Activated naive CD8-positive, alpha-beta T cell treated with anti-CD3 and anti-CD28 coated beads, Interleukin-2, amount 10 ng/mL, durations not matched to agents 7 days and 5 days (primary cell): Measurements from ENCODE around the gene CALN1. TPM values are rescaled to one million over a fixed set of nuclear protein-coding genes. Genes with fewer than 3 reads are reported as not detected.

Experiments used
- ATAC-seq: fragments of 150-1000 bp; cut with Tn5 transposase; one replicate; pipeline ENCODE4 v1.10.0; 2021; ENCODE audit warnings: low read depth, moderate library complexity
- POLR2A ChIA-PET: fragments of 350-600 bp; sonication (Branson Sonifier 250); formaldehyde crosslinking; loops from one replicate; lab custom pipeline; 2021; ENCODE audit warnings: antibody characterized with exemption; lab: Charles Lee
- DNase-seq: peaks from one replicate; pipeline ENCODE4 v3.0.0; 2021
- H3K27ac Mint-ChIP-seq: one replicate; pipeline ENCODE4 v1.8.0; 2022; ENCODE audit warnings: mild to moderate bottlenecking, mixed read lengths
- H3K27me3 Mint-ChIP-seq: one replicate; pipeline ENCODE4 v1.8.0; 2022; ENCODE audit warnings: mild to moderate bottlenecking, moderate library complexity, mixed read lengths
- H3K36me3 Mint-ChIP-seq: one replicate; pipeline ENCODE4 v1.8.0; 2021; ENCODE audit warnings: mild to moderate bottlenecking, mixed read lengths
- H3K4me1 Mint-ChIP-seq: one replicate; pipeline ENCODE4 v1.8.0; 2021; ENCODE audit warnings: mixed read lengths
- H3K4me3 Mint-ChIP-seq: one replicate; pipeline ENCODE4 v1.8.0; 2022; ENCODE audit warnings: mild to moderate bottlenecking, moderate library complexity, mixed read lengths
- H3K9me3 Mint-ChIP-seq: one replicate; pipeline ENCODE4 v1.8.0; 2021; ENCODE audit warnings: mixed read lengths
- total RNA-seq, 2 experiments: library from RNA; stranded (reverse); gene quantifications; one replicate each; pipeline ENCODE4 v1.2.3, GENCODE V29; 2021

CALN1 gene
- total RNA-seq, 2 experiments from 2014 or later = not detected

DNA sequence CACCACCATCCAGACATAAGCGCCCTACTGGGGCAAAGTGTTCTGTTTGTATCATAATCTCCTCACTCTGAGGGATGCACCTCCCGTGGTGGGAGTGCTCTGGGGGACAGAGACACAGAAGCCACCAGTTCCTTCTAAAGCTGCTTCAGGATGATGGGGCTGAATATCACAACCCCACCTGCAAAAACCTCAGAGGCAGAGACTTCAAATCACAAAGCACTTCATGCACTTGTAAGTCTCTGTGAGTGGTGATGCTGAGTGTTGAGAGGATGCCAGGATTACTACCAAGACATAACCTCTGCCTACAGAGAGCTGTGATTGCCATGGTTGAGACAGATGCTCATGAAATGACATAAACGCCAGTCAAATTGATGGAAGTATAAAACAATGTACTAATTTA lies 255.5 kb downstream of the CALN1 start:
- Mint-ChIP-seq H3K27ac (no peak overlapping the region), H3K4me3 (no peak overlapping the region), H3K9me3 (peaks cover under 1% of the 10 kb centered on the region), H3K27me3 (no peaks in the 10 kb centered on the region), H3K4me1 (no peaks in the 10 kb centered on the region), H3K36me3 (no peaks in the 10 kb centered on the region)
- DNase-seq (no peak), ATAC-seq (no peak)
- POLR2A ChIA-PET = no interaction called here

DNA sequence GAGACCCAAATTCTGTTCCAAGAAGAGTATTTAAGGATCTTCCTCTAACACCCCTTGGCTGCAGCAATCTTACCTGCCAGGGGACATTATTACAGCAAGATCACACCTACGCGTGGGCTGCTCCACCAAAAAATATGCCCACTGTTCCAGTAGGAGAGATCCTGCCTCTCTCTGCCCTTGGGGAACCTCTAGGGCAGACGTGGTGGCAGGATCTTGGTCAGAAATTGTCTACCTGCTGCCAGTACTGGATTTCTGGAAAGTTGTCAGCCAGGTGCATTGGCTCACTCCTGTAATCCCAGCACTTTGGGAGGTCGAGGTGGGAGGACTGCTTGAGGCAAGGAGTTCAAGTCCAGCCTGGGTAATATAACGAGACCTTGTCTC lies 259.0 kb downstream of the CALN1 start:
- no peak for ATAC-seq
- H3K27ac Mint-ChIP-seq = no peak overlapping the region
- peaks cover 7% of the 10 kb centered on the region for H3K9me3 Mint-ChIP-seq
- H3K4me3 Mint-ChIP-seq = no peak overlapping the region
- DNase-seq = no peak
- POLR2A ChIA-PET = no interaction called here
- H3K4me1 Mint-ChIP-seq = no peaks in the 10 kb centered on the region
- no peaks in the 10 kb centered on the region for H3K27me3 Mint-ChIP-seq
- H3K36me3 Mint-ChIP-seq = no peaks in the 10 kb centered on the region

DNA sequence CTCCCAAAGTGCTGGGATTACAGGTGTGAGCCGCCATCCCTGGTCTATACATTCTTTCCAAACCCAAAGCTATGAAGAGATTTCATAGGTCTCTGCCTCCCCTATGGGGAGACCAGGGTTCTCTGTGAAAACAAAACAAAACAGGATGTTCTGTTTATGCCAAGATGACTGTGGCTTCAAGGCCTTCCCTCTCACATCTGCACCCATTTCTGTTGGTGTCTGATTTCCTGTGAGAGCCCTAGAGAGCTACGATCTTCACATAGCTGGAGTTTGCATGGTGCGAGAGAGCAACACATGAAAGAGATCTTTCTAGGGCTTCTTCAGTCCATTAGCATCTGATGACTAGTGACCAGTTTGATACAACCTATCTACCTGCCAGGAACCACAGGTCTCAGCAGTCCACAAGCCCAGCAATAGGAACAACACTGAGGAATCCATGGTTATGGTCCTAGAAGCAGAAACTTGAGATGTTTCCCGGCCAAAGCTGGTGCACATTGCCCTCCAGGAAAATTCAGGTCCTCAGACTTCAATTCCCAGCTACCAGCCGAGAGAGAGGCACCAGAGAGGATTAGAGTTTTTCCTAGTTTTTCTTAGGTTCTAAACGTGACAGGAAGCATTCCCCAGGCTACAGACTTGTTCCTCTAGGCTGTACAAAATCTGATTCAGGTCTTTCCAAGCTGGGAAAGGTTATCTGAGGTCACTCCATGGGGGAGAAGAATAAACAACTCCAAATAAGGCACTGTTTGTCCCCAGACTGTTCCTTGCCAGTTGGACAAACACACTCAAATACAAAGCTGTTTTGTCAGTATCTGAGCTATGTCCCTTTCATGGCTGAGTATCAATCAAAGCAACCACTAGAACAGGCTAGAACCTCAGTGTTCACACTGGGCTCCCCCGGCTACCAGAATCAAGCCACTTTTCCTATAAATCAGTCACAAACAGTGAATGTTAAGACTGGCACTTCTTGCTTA lies 259.7 kb downstream of the CALN1 start:
- H3K27ac Mint-ChIP-seq = no peak overlapping the region
- DNase-seq = no peak
- H3K4me3 Mint-ChIP-seq = no peak overlapping the region

DNA sequence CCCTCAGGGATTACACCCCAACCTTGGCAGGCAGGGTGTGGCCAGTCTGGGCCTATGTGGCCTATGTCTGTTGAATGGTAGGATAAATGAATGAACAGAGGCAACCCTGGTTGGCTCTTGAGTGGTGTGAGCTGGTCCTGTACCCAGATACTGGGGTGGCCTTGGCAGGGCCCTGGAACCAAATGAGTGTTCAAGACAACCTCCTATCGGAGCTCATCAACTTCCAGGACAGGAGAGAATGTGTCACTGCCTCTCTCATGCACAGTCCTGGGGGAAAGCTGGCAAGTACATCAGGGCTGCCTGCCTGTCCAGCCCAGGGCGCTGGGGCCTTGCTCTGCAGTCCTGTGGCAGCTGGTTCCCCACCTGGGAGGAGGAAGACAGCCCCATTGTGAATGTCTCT lies 271.6 kb downstream of the CALN1 start:
- no peak overlapping the region for H3K27ac Mint-ChIP-seq
- H3K9me3 Mint-ChIP-seq = peaks cover 15% of the 10 kb centered on the region
- no peak for ATAC-seq
- H3K4me1 Mint-ChIP-seq = no peaks in the 10 kb centered on the region
- POLR2A ChIA-PET = no interaction called here
- no peaks in the 10 kb centered on the region for H3K27me3 Mint-ChIP-seq
- DNase-seq = no peak
- no peak overlapping the region for H3K4me3 Mint-ChIP-seq
- no peaks in the 10 kb centered on the region for H3K36me3 Mint-ChIP-seq

More for the DNA sequence above, 259.7 kb downstream of the CALN1 start:
- no peaks in the 10 kb centered on the region for H3K4me1 Mint-ChIP-seq
- no peaks in the 10 kb centered on the region for H3K27me3 Mint-ChIP-seq
- ATAC-seq = no peak
- peaks cover 9% of the 10 kb centered on the region for H3K9me3 Mint-ChIP-seq
- POLR2A ChIA-PET = no interaction called here
- no peaks in the 10 kb centered on the region for H3K36me3 Mint-ChIP-seq

DNA sequence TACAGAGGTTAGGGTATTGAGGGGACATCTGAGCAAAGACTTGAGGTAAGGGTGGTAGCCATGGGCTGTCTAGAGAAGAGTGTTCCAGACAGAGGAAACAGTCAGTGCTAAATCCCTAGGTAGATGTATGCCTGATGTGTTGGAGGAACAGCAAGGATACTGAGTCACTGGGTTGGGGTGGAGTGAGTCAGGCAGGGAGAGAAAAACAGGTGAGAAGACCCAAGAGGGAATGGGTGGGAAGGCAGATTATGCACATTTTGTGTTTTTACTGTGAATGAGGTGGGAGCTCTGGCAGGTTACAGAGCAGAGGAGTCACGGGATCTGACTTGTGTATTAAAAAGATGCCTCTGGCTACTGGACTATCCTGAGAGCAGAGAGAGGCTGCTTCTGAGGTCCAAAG lies 285.0 kb downstream of the CALN1 start:
- POLR2A ChIA-PET = no interaction called here
- no peak overlapping the region for H3K27ac Mint-ChIP-seq
- peaks cover 12% of the 10 kb centered on the region for H3K9me3 Mint-ChIP-seq
- H3K4me1 Mint-ChIP-seq = no peaks in the 10 kb centered on the region
- ATAC-seq (no peak), DNase-seq (no peak)
- no peaks in the 10 kb centered on the region for H3K36me3 Mint-ChIP-seq
- no peaks in the 10 kb centered on the region for H3K27me3 Mint-ChIP-seq
- no peak overlapping the region for H3K4me3 Mint-ChIP-seq

DNA sequence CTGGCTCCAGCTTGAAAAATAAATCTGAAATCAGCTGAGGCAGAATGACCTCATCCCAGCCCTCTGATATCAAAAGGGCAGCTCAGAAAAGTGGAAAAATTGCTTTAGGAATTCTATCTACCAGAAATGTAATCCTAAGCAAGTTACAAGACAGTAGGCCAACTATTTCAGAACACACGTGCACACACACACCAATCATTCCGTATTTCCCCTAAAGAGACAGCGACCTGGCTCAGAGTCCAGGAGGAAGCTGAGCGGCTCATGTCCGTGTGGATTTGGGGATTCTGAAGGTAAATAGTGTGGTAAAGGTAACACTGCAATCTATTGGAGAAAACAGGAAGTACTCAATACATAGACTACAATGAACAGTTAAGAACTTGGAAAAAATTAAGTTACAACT lies 288.2 kb downstream of the CALN1 start:
- no peak for ATAC-seq
- POLR2A ChIA-PET = no interaction called here
- no peak for DNase-seq
- Mint-ChIP-seq H3K4me1 (no peaks in the 10 kb centered on the region), H3K27ac (no peak overlapping the region), H3K9me3 (peaks cover 3% of the 10 kb centered on the region), H3K27me3 (no peaks in the 10 kb centered on the region), H3K4me3 (no peak overlapping the region), H3K36me3 (no peaks in the 10 kb centered on the region)

DNA sequence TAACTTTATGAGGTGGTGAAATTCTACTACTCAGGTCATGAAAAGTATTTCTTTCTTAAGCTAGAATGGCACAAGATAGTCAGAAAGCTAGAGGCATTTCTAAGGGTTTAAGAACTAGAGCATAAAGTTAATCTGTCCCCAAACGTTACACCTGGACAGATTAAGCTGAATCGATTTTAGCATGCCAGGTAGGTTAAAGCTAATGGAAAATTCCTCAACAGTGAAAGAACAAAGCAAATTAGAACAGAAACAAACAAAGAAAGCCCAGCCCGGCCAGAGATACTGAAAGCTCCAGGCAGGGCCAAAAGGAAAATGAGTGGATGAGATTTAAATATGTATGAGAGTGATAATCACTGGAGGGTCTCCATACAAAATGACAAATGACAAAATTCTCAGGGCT lies 293.8 kb downstream of the CALN1 start:
- ATAC-seq = no peak
- POLR2A ChIA-PET = no interaction called here
- no peak overlapping the region for H3K4me3 Mint-ChIP-seq
- DNase-seq = no peak
- no peaks in the 10 kb centered on the region for H3K4me1 Mint-ChIP-seq
- no peaks in the 10 kb centered on the region for H3K9me3 Mint-ChIP-seq
- H3K27ac Mint-ChIP-seq = no peak overlapping the region
- H3K27me3 Mint-ChIP-seq = no peaks in the 10 kb centered on the region
- no peaks in the 10 kb centered on the region for H3K36me3 Mint-ChIP-seq

DNA sequence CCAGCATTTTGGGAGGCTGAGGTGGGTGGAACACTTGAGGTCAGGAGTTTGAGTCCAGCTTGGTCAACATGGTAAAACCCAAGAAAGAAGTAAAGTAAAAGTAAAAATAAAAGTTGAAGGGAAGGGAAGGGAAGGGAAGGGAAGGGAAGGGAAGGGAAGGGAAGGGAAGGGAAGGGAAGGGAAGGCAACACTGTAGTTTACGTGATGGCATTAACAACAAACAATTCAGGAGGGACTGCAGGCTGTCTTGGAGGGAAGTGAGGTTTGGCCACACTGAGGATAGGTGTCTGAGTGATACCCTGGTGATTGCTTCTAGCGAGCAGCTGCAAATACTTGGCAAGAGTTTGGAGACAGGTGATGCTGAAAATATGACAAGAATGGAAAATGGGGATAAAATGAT lies 298.0 kb downstream of the CALN1 start:
- Mint-ChIP-seq H3K36me3 (no peaks in the 10 kb centered on the region), H3K4me1 (no peaks in the 10 kb centered on the region), H3K27ac (no peak overlapping the region), H3K4me3 (no peak overlapping the region), H3K27me3 (no peaks in the 10 kb centered on the region), H3K9me3 (peaks cover 4% of the 10 kb centered on the region)
- DNase-seq (no peak), ATAC-seq (no peak)
- POLR2A ChIA-PET = no interaction called here

DNA sequence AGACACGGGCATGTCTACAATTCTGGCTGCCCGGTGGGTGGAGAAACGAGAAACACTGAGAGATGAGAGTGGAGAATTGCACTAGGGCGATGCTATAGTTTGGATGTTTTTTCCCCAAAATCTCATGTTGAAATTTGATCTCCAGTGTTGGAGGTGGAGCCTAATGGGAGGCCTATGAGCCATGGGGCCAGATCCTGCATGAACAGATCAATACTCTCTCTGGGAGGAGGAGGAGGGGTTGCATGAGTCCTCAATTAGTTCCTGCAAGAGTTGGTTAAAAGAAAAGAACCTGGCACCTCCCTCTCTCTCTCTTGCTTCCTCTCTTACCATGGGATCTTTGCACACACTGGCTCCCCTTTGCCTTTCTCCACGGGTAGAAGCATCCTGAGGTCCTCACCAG lies 299.1 kb downstream of the CALN1 start:
- ATAC-seq (no peak), DNase-seq (no peak)
- no peak overlapping the region for H3K27ac Mint-ChIP-seq
- peaks cover 9% of the 10 kb centered on the region for H3K9me3 Mint-ChIP-seq
- no peaks in the 10 kb centered on the region for H3K36me3 Mint-ChIP-seq
- no peaks in the 10 kb centered on the region for H3K4me1 Mint-ChIP-seq
- H3K4me3 Mint-ChIP-seq = no peak overlapping the region
- POLR2A ChIA-PET = no interaction called here
- H3K27me3 Mint-ChIP-seq = no peaks in the 10 kb centered on the region

DNA sequence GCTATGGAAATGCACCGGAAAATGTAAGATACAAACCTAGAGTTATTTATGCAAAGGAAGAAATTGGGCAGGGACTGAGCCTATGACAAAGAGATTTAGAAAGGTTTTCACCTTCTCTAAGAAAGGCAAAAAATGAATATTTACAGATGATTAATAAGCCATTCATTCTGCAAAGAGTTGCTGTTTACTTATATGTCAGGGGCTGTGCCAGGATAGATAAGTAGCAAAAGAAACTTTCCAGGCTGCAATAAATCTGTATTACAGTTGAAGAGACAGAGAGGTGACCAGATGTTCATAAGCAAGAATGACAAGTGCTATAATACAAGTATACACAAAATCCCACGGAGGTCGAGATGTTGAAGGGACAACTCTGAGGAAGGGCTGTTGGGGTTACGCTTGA lies 299.6 kb downstream of the CALN1 start:
- no peaks in the 10 kb centered on the region for H3K27me3 Mint-ChIP-seq
- peaks cover 13% of the 10 kb centered on the region for H3K9me3 Mint-ChIP-seq
- DNase-seq (no peak), ATAC-seq (no peak)
- H3K4me3 Mint-ChIP-seq = no peak overlapping the region
- POLR2A ChIA-PET = no interaction called here
- H3K27ac Mint-ChIP-seq = no peak overlapping the region
- H3K4me1 Mint-ChIP-seq = no peaks in the 10 kb centered on the region
- H3K36me3 Mint-ChIP-seq = no peaks in the 10 kb centered on the region

DNA sequence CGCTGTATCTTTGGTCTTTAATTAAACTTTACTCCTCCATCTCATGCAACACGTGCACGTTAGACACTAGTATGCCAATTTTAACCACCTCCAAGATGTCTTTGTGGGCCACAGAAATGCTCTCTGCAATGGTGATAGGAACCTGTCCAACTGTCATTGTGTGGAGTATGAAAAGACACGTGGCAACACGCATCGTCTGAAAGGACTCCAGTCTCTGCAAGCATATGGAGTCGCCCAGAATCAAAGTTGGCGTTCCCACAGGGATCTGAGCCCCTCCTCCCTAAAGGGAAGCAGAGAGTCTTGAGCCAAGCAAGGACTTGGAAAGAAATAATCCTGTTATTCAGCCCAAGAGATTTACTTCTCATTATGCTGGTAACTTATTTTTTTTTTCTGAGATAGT lies 301.1 kb downstream of the CALN1 start:
- Mint-ChIP-seq H3K4me3 (no peak overlapping the region), H3K27me3 (no peaks in the 10 kb centered on the region), H3K27ac (no peak overlapping the region), H3K4me1 (no peaks in the 10 kb centered on the region), H3K36me3 (no peaks in the 10 kb centered on the region), H3K9me3 (peaks cover 15% of the 10 kb centered on the region)
- no peak for DNase-seq
- POLR2A ChIA-PET = no interaction called here
- no peak for ATAC-seq

DNA sequence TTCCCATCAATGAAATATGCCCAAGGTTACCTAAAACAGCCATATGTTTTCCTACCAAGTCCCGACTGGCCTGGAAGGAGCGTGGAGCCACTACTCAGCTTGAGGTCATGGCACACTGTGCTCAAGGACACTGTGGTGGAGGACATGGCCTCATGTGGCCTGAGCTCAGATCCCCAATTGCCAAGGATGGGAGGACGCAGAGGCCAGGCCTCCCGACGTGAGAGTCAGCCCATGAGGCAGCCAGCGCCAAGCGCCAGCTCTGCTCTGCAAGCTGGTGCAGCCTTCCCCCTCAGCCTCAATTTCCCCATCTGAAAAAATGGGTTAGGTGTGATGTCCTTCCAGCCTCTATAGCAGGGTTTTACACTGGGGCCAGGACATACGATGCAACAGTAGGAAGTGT lies 302.6 kb downstream of the CALN1 start:
- POLR2A ChIA-PET = no interaction called here
- Mint-ChIP-seq H3K36me3 (no peaks in the 10 kb centered on the region), H3K4me3 (no peak overlapping the region), H3K27ac (no peak overlapping the region), H3K4me1 (no peaks in the 10 kb centered on the region), H3K9me3 (peaks cover 17% of the 10 kb centered on the region), H3K27me3 (no peaks in the 10 kb centered on the region)
- DNase-seq = no peak
- ATAC-seq = no peak

DNA sequence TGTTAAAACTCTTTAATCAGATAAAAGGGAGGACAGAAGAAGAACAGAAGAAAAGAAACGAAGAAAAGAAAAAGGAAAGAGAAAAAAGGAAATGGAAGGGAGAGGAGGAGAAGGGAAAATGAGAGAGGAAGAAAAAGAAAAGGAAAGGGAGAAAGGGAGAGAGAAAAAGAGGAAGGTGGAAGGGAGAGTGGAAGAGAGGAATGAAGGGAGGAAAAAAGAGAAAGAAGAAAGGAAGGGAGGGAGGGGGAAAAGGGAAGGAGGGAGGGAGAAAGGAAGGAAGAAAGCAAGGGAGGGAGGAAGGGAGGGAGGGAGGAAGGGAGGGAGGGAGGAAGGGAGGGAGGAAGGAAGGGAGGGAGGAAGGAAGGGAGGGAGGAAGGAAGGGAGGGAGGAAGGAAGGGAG lies 305.7 kb downstream of the CALN1 start:
- POLR2A ChIA-PET = no interaction called here
- Mint-ChIP-seq H3K4me1 (no peaks in the 10 kb centered on the region), H3K36me3 (no peaks in the 10 kb centered on the region), H3K9me3 (peaks cover 20% of the 10 kb centered on the region), H3K27me3 (no peaks in the 10 kb centered on the region), H3K4me3 (no peak overlapping the region), H3K27ac (no peak overlapping the region)
- DNase-seq (no peak), ATAC-seq (no peak)

DNA sequence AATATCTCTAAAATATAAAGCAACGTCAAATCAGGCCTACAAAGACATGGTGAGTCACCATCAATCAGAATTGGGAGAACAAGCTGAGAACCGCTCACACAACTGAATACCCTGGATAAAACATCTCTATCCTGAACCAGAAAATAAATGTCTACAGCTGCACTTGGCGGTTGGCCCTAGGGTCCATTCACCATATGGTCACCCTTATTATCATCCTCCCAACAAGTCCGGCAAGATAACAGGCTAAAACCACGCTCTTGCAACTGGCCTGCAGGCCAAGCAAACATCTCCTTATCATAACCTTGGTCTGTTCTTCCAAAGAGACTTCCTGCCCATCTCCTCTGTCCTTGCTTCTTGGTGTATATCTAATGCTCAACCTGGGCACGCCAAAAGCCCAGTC lies 310.7 kb downstream of the CALN1 start:
- H3K27me3 Mint-ChIP-seq = no peaks in the 10 kb centered on the region
- peaks cover 5% of the 10 kb centered on the region for H3K9me3 Mint-ChIP-seq
- DNase-seq (no peak), ATAC-seq (no peak)
- POLR2A ChIA-PET = no interaction called here
- no peaks in the 10 kb centered on the region for H3K4me1 Mint-ChIP-seq
- no peaks in the 10 kb centered on the region for H3K36me3 Mint-ChIP-seq
- no peak overlapping the region for H3K27ac Mint-ChIP-seq
- no peak overlapping the region for H3K4me3 Mint-ChIP-seq
